NCI-H2227 (cell line): Measurements from ENCODE around the gene TLK1.
A peak's percentile ranks its signal among the peaks of the same experiment; 100 is the strongest.

Experiments used
- DNase-seq: peaks from one replicate; lab custom pipeline; 2025; ENCODE audit not compliant: unreplicated experiment; lab: John Stamatoyannopoulos, UW

Gene TLK1

DNA sequence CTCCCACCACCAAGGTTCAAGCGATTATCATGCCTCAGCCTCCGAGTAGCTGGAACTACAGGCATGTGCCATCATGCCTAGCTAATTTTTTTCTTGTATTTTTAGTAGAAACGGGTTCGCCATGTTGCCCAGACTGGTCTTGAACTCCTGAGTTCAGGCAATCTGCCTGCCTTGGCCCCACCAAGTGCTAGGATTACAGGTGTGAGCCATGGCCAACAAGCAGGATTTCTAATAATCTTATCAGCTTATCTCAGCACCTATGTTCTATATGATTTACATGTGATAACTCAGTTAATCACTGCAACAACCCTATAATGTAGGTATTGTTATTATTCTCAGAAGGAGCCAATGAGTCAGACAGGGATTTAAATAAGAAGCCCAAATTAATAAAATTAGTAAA is 151.3 kb downstream of the TLK1 start:
- no peak for DNase-seq

DNA sequence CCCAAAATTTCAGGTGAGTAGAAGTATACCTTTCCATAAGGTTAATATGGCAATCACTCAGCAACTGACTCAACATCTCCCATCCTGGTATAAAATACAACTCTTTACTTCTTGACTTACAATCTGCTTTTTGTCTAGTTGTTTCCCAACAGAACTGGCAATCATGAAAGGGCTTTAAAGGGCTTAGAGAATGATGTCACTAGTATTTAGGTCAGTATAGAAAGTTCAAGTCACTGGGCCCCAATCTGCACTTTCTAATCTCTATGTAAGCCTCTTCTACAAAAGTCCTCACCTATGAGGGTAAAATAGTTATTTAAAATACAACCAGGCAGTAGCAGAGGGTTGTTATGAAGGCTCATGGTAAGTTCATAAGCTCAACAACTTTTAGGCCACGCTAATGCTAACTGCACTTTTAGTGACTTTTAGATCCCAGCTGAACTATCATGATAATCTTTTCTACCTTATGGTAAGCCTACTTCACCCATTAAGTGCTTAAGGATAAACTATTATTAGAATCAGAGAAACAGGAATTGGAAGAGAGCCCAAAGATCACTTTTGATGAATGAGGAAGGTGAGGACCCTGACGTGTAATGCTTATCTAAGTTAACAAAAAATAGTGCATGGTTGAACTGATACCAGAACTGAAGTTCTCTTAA is 152.0 kb downstream of the TLK1 start:
- no peak for DNase-seq

DNA sequence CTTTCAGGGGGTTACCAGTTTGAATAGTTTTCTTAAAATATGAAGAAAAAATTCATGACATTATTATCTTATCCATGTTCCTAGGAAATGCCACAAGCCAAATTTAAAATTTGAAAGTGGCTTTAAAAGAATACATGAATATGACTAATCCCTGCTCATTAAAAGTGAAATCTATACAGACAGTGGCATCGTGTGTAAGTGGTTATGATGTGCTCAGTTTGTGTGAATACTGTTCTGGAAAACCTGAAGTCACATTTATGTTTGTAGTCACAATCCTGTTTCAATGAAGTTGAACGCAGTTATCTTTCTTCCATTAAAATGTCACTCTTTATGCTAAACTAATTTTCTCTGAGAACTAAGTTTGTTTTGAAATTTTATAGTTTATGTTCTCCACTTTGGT is 155.9 kb downstream of the TLK1 start:
- DNase-seq = no peak

DNA sequence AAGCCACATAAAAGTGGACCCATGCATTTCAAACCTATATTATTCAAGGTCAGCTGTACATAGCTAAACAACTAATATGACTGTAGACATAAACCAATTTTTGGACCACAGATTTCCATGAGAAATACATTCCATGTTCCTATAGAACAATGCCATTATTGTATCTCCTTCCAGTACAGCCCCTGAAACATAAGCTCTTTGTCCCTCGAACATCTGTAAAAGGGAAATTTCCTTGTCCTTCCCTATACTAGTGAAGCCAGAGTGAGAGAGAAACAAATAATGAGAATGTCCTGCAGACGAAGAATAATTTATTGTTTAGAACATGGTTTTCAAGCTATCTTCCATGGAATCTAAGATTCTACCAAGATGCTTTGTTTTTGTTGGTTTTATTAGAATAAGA is 156.3 kb downstream of the TLK1 start:
- DNase-seq = no peak

DNA sequence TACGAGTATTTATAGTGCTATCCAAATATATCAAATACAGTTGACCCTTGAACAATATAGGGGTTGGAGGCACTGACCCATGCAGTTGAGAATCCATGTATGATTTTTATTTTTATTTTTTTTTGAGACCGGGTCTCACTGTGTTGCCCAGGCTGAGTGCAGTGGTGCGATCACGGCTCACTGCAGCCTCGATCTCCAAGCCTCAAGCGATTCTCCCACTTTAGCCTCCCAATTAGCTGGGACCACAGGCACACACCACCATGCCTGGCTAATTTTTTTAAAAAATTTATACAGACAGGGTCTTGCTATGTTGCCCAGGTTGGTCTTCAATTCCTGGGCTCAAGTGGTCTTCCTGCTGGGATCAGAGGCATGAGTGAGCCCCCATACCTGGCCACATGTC is 161.0 kb downstream of the TLK1 start:
- DNase-seq = no peak

DNA sequence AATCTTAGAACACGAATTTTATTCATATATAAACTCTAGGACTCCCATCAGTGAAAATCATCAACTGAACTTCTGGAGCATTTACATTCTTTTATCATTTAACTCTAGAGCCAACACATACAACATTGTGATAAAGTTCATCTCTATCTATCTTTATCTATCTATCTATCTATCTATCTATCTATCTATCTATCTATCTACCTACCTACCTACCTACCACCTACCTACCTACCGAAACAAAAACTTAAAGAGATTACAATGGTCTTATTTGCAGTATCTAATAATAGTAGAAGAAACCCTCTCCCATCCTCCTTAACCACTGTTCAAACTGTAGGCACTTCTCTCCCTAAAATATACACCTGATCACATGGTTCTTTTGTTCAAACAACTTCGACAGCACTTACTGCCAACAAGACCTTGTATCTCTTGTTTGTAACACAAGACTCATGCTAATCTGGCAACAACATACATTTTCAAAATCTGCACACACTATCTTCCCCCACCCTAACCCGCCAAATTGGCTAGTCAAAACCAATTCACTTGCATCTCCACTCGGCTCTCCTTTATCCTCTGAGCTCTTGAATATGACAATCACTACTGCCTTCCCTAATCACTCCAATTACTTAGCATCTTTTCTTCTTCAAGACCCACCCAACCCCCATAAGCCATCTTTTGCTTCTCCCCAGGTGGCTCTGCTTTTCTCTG is 162.6 kb downstream of the TLK1 start:
- peak; percentile 75 for DNase-seq

DNA sequence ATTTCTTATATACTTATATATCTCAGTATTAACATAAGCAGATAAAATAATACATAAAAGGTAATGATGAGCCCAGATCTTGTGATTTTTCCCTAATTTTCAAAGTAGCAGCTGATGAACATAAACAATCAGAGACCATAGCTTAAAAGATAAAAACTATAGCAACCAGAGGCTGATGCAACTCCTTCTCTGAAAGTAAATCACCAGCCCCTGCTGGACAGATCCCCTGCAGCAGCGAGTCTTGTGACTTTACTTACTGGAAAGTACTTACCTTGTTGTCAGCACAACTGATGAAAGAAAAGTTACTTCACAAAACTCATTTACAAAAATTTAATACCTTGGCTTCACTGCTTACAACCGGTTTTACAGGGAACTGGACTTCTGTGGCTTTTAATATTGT is 164.4 kb downstream of the TLK1 start:
- no peak for DNase-seq

DNA sequence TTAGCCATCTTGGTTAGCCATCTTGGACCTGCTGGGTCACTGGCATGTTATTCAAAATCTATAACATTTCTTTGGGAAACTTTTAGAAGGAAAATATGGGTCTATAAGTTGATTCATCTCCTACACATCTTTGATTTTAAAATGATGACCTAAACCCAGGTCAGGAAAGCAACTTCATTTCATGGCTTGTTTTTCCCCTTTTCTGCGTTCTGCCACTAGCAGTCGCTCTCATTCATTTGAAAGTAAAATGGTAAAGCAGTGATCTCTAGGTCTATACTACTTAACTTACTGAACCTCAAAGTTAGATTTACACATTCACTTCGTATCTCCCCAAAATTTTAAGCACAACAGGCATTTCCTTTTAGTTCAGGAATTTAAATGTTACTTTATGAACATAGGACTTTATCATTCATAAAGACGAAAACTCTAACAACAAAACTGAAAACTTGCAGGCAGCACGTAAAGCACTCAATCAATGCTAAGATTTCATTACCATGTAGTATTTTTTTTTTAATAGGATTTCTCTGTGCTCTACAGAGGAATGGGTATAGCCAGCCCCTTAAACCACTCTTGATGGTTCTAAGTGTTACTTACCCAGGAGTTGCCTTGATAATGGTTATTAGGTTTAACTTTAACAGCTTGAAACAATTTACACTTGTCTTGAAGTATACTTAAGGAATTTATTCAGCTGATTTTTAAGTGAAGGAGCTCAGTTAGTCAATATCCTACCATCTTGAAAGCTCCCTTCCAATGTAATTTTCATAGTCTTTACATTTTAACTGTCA is 169.1 kb downstream of the TLK1 start:
- DNase-seq = peak; percentile 25

DNA sequence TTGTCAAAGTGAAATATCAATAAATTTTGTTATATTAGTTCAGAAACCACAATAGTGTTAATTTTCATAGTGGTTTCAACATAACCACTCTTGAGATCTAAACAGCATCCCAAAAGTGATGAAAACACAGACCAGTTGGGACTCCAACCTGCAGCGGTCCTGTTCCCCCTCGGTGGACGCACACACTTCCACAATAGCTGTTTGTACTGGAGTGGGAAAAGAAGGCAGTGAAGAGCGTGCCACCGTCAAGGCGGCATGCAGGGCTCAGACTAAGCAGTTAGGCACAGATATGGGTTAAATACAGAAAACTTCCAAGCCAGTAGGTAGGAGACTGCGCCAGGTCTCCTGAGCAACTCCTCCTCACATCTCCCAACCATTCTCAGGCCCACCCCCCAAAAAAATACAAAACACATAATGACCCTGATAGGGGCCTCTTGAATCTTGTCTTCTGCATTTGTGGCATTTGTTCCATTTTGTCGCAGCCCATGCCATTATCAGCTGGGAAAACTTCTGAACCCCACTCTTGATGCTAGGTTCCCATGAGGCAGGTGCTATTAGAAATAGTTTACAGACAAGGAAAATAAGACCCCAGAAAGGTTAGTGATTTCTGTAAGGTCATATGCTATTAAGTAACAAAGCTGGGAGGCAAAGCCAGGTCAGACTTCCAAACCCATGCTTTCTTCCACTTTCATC is 174.0 kb downstream of the TLK1 start:
- no peak for DNase-seq

DNA sequence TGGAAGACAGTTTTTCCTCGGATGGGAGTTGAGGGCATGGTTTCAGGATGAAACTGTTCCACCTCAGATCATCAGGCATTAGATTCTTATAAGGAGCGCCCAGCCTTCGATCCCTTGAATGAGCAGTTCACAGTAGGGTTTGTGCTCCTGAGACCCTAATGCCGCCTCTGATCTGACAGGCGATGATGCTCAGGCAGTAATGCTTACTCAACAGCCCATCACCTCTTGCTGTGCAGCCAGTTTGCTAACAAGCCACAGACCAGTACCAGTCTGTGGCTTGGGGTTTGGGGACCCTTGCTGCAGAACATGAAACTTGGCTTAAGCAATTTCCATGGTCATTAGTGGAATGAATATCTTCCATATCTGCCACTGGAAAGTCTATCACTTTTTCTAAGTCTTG is 175.3 kb downstream of the TLK1 start:
- DNase-seq = no peak

DNA sequence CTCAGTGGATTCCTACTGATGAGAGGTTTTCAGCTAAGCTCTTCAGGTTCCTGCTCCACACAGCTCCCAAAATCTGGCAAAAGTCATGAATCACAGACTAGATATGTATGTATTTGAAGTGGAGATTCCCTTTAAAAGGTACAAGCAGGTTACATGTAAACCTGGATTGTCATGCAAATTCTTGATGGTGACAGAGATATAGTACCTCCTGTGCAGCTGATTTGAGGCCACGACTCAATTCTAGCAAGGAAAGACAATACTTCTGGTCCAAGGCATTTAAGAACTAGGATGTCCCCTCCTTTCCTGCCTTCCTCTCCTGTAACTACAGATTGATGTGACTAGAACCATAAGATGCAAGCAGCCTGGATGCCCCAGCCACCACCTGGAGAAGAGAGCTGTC is 176.6 kb downstream of the TLK1 start:
- no peak for DNase-seq

DNA sequence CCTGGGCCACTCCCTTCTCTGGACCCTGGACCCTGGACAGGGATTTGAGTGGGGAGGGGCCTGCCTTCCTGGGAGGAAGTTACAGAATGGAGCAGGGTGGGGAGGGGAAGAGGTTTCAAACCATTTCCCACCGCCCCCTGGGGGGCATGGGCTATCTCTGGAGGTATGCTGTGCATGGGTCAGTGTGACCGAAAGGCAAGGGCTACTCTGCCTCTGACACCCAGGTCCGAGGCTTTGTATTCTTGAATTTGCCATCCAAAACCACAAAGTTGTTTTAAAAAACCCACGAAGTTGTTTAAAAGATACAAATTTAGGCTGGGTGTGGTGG is 184.8 kb downstream of the TLK1 start:
- no peak for DNase-seq

DNA sequence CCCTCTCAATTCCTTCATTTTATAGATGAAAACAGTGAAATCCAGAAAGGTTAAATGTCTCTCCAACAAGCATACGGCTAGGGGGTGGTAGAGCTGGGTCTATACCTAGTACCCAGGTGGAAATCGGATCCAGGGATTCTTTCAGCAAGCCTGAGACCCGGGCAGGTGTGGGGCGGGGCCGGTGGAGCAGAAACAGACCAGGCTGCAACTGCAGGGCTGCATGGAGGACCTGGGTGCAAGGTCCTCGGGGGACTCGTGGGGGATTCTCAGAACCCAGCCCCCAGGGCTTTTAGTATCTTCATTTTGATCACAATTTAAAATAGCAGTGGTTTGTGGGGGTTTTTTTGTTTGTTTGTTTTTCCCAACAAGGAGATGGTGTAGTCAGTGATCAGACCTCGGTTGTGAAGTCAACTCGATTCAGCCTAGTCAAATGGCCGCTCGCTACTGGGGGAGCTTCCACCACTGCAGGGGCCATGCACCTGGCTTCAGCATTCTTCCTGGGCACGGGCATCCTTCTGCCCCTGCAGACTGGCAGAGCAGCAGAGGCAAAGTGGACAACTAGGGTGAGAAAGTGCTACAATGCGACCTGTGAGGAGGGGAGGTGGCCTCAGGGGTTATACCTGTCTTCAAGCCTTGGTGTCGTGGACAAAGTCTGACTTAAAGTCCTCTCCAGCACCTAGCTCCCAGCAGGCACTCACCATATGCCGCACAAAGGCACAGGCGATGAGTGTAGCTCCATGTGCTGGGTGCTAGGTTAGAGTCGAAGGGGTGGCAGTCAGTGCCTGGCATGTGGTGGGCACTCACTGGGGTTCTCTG is 185.4 kb downstream of the TLK1 start:
- no peak for DNase-seq

DNA sequence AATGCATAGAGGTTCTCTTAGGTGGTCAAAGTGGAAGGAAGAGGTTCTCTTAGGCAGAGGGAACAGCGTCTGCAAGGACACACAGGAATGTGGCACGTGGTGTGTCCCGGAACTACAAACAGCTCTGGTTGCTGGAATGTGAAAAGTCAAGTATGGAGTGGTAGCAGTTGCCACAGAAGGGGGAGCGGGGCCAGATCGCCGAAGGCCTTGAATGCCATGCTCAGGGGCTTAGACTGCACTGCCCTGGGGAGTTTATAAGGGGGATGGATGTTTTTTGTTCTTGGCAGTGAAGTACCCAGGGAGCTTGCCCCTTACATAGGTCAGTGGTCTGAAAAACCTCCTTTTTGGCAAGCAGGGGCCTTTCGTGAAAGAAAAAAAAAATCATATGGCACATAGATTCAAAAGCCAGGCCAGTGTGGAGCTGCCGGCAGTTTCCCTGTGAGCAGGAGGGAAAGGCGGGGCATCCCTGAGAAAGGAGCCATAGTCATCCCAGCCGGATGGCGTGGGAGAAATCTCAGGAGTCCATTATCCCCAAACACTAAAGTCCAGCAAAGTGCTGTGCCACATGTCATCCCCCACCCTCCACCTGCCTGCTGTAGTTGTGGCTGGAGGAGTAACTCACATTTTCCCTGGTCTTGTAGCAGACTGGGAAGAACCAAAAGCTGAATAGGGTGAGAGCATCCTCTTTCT is 186.2 kb downstream of the TLK1 start:
- DNase-seq = peak; percentile 63

DNA sequence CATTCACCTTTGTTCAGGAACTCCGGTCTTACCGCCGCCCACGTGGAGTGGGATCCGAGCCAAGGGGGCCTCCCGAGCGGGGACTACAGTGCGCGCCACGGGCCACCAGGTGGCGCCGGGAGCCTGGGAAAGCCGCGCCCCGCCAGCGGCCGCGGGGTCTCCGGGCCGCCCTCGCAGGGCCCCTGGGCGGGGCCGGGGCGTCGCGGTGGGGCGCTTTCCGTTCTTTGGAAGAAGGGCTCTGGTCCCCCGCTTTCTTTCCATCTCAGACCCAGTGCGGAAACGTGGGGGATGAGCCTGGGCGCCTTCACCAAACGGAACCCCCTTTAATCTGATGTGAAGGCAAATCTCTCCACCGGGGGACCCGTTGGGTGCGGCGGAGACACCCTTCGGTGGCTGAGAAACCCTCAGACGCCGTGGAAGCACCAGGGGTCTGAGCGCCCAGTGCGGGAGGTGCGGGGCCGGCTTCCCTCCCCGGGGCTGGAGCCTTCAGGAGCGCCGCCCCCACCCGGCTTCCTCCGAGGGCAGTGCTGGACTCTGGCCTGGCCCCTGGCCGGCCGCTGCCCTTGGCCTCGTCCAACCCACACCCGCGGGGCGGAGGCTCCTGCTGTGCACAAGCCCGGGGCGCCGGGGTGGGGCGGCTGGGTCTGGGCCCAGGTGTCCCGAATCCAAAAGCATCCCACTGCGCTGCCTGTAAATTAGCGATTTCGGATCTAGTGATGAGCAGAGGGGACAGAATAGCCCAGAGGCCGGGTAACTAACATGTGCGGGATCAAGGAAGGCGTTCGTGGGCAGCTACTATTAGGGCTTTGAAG is 187.0 kb downstream of the TLK1 start:
- peak; percentile 98 for DNase-seq

DNA sequence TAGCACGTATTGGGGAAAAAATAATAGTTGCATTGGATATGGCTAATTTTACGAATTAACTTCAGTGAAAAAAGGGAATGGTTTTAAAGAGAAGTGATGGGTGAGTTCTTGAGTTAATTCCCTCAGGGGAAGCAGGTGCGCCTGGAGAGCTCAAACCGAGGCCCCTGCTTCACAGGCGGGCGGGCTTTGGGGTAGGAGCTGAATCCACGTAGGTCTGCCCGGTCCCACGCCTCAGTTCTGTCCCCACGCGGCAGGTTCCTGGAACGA is 187.5 kb downstream of the TLK1 start:
- no peak for DNase-seq

DNA sequence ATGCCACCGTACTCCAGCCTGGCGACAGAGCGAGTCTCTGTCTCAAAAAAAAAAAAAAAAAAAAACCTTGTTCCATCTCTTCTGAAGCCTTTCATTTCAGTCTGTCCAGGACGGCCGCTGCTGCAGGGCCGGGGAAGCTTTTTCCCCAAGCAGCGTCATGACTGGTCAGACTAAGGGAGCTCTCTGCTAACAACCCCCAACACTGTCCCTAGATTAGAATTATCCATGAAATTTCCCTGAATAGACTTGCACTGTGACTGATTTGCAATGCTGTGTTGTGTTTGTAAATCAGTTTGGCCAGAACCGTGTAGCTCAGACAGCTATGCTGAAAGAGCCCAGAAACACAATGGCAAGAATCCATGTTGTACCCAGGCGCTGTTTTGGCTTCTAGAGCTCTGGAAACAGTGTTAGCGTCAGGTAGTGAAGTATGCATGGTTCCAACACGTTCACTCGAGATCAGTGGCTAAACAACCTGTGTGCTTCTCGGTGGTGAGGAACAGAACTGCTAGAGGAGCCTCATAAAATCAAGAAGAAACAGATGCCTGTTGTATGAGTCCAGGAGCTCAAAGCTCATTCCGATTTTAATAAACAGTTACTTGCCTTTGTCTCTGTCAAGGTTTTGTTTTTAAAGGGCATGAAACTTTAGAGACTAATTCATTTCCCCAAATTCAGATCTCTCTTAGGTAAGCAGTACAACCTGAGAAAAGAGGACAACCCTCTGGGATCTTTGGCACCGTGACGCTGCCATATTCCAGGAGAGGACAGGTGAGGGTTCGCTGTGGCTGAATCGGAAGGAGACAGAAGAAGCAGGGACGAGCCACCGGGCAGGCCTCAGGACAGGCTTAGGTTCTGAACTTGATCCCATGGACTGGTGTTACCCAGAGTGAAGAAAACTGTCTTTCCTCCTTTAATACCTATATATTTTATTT is 188.1 kb downstream of the TLK1 start:
- peak; percentile 54 for DNase-seq

DNA sequence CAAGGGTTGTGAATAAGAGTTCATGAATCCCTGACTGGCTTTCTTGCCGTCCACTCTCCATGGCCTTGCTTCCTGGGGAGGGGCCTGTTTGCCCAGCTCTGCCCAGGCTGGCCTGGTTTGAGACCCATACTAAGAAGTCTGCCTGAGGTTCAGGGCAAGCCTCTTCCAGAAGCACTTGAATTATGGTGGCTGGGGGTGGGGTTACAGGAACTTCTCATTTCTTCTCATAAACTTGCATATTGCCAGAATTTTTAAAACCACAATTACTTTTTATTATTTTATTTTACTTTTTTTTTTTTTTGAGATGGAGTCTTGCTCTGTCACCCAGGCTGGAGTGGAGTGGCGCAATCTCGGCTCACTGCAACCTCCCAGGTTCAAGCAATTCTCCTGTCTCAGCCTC is 189.6 kb downstream of the TLK1 start:
- DNase-seq = no peak
